ENCODE measurements around the gene VAV2.
"Not testable (repeated sequence)": the region's sequence is repeated elsewhere in the genome, so short reads cannot be mapped to it uniquely, and the experiment has no call there.

VAV2 gene

GRCh38 chr9:133914442-133915342 lies 77.4 kb downstream of the VAV2 start:
- no peak for DNase-seq (ENCODE audit: low read depth)

GRCh38 chr9:133913571-133914369 lies 78.4 kb downstream of the VAV2 start:
- no peak for DNase-seq (ENCODE audit: low read depth)

DNA sequence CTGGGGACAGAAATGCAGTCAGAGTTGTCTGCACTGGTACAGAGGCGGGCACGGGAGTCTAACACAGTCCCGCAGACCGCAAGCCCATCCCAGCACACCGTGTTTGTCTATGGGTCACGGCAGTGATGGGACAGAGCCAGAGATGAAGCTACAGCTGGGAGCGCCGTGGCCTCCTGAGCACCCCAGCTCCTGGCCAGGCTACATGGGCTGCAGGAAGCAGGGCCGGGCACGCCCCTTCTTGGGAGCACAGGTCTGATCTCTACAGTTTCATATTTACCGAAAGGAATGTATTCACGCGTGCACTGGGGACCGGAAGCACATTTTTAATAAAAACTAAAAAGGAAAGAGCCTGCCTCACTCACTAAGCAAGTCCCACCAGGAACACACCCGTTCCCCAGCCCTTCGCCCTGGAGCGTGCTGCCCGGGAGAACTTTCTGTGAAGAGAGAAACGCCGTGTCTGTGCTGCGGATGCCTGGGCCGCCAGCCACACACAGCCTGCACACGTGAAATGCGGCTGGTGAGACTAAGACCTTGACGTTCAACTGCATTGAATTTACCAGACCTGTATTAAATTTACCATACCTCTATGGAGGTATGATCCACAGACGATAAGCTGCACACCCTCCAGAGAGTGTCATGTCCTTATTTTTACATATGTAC lies 81.1 kb downstream of the VAV2 start:
- no peak for DNase-seq (ENCODE audit: low read depth)

- DNase-seq (ENCODE audit: low read depth), result no peak
Observed at GRCh38 chr9:133906932-133907910, 84.9 kb downstream of the VAV2 start.

DNA sequence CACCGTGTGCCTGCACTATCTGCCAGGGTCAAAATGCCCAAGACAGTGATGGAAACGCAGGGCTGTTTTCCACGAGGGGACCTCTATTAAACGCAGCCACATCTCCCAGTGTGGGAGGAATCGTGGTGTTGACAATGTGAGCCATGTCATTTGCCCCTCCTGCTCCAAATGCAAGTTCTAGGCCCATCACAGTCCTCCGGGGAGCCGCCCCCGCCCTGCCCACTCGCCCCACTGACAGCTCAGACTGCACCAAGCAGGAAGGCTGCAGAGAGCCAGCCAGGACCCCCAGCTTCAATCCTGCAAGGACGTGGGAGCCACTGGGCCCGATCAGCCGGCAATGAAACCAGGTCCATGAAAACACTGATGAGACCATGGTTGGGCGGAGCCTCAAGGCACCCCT lies 85.9 kb downstream of the VAV2 start:
- no peak for DNase-seq (ENCODE audit: low read depth)

DNA sequence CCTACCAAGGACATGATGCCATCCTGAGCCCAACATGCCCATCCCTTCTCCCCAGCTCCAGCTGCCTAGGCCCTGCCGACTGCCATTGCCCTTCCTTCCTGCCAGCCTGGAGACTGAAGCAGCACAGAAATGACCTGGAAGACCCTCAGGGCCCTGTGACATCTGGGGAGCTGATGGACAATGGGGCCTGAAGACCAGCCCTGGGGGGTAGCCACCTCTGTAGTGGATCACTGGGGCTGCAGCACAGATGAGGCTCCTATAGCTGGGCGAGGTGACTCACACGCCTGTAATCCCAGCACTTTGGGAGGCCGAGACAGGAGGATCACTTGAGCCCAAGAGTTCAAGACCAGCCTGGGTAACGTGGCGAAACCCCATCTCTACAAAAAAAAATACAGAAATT lies 86.6 kb downstream of the VAV2 start:
- no peak for DNase-seq (ENCODE audit: low read depth)

GRCh38 chr9:133904346-133905090 lies 87.6 kb downstream of the VAV2 start:
- no peak for DNase-seq (ENCODE audit: low read depth)

- no peak for DNase-seq (ENCODE audit: low read depth)
Observed at GRCh38 chr9:133901184-133901835, 90.8 kb downstream of the VAV2 start.

DNA sequence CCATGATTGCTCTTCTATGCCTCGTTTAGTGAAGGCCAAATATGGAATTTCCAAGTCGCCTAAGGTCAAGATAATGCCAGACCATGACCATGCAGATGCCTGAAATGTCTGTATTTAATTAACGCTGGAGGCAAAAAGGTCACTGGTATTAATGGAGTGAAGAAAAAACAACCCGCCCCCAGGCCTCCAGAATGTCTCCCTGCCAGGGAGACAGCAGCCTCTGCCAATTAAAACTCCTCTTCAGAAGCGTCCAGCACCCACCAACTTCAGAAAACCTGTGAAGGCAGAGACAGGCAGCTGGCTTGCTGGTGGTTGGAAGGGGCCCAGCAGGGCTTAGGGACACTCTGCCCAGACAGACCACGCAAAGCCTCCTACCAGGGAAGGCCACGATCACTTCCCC lies 94.4 kb downstream of the VAV2 start:
- DNase-seq (ENCODE audit: low read depth), result no peak

DNA sequence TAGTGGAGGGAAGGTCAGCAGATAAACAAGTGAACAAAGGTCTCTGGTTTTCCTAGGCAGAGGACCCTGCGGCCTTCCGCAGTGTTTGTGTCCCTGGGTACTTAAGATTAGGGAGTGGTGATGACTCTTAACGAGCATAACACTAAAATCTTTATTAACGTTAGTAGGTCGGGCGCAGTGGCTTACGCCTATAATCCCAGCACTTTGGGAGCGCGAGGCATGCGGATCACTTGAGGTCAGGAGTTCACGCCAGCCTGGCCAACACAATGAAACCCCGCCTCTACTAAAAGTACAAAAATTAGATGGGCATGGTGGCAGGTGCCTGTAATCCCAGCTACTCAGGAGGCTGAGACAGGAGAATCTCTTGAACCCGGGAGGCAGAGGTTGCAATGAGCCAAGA lies 96.1 kb downstream of the VAV2 start:
- DNase-seq (ENCODE audit: low read depth), result not testable (repeated sequence)

DNA sequence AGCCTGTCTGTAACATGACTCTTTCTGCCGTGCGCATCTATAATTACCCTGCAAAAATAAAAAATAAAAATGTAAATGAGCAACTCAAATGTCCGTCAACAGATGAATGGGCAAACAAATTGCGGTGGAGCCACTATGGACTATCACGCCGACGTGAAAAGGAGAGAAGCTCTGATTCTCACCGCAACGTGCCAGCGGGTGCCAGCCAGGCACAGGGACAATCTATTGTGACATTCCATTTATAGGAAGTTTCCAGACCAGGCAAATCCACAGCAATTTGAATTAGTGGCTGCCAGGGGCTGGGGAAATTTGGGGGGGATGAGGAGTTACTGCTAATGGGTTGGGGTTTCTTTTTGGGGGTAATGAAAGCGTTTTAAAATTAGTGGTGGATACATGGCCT lies 96.8 kb downstream of the VAV2 start:
- no peak for DNase-seq (ENCODE audit: low read depth)

- no peak for DNase-seq (ENCODE audit: low read depth)
Observed at GRCh38 chr9:133894377-133895321, 97.5 kb downstream of the VAV2 start.

GRCh38 chr9:133893191-133893994 lies 98.7 kb downstream of the VAV2 start:
- no peak for DNase-seq (ENCODE audit: low read depth)

DNA sequence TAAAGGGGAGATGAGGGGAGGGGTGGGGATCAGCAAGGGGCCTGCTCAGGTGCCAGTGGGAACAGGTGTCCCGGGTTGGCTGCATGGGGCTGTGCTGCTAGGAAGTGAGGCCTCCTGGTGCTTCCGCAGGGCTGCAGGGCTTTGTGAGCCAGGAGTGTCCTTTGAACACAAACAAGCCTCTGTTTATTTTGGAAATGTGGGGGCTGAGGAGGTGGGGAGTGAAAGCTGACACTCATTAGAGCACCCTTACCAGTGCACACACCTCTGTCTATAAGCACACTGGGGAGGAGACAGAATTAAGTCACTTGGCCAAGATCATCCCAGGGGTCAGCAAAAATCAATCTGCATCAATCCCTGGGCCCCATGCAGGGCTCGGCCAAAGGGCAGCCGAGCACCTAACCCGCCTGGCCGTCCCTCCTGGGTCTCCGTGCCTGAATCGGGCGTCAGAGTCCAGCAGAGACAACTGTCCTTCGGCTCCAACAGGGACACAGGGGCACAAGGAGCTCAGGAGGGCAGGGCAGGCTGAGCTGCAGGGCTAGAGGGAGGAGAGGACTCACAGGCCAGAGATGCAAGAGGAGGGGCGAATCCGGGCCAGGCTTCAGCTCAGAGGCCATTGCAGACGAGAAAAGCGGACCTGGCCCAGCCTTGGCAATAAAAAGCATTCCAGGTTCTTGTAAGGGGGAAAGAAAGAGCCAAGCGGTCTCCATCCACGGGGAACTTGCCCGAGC lies 99.8 kb downstream of the VAV2 start:
- DNase-seq (ENCODE audit: low read depth), result no peak

GRCh38 chr9:133891741-133892140 lies 100.4 kb downstream of the VAV2 start:
- DNase-seq (ENCODE audit: low read depth), result no peak

DNA sequence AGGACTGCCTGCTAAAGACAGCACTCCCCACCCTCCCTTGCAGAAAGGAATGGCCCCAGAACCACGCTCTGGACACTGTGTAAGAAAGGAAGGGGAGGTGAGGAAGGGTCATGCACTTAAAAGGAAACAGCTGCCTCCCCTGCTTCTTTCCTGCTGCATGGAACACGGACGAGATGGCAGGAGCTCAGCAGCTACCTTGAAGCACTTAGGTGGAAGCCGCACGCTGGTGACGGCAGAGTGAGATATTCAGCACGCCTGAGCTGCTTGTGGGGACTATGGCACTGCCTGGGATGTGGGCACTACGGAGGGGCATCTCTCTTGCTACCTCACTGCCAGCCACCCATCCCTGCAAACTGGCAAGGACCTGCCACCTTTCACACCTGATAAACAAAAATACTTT lies 101.5 kb downstream of the VAV2 start:
- no peak for DNase-seq (ENCODE audit: low read depth)

DNA sequence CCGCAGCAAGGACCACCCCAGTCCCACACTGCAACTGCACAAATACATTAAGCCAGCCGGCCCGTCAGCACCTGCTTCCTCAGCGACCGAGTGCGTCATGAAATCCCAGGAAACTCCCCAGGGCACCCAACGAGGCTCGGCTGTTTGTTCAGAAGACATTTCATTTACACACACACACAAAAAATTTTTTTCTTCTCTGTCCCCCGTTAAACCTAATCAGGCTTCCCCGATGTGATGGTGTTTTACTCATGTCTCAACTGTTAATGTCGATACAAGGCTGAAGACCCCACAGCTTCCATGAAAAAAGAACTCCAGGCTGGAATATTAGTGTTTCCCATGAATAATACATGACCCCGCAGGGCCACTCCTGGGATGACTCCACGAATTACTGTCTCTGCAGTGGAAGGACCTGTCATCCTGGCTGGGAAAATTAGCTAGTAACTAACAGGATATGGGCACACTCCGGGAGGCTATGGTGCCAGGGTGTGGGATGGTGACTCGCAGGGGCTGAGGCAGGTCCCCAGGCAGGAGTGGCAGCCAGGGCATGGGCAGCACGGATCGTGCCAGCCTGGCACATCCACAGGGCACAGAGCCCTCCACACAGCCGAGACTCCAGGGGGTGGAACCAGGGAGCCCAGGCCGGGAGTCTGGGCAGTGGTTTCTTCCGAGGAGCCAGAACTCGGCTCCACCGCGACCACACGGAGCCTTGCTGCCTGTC lies 102.4 kb downstream of the VAV2 start:
- no peak for DNase-seq (ENCODE audit: low read depth)
